Chondrocyte (in vitro differentiated cells): ENCODE measurements around the gene TRPM3. TPM values are rescaled to one million over a fixed set of nuclear protein-coding genes. Genes with fewer than 3 reads are reported as not detected.

Experiments
- DNase-seq: peaks from one replicate; pipeline ENCODE4 v3.0.0; 2021; ENCODE audit warnings: mixed read lengths, low spot score
- H3K27ac Mint-ChIP-seq: one replicate; pipeline ENCODE4 v1.8.0; 2021; ENCODE audit warnings: mild to moderate bottlenecking, moderate library complexity, mixed read lengths; ENCODE audit not compliant: unreplicated experiment
- H3K27me3 Mint-ChIP-seq: 2 replicates; pipeline ENCODE4 v1.8.0; 2021; ENCODE audit warnings: low read depth, mixed read lengths
- H3K36me3 Mint-ChIP-seq: 2 replicates; pipeline ENCODE4 v1.8.0; 2021; ENCODE audit warnings: low read depth, mixed read lengths
- H3K4me1 Mint-ChIP-seq: 2 replicates; pipeline ENCODE4 v1.8.0; 2021; ENCODE audit warnings: low read depth, mild to moderate bottlenecking, mixed read lengths
- H3K4me3 Mint-ChIP-seq: one replicate; pipeline ENCODE4 v1.8.0; 2021; ENCODE audit warnings: mild to moderate bottlenecking, moderate library complexity, mixed read lengths; ENCODE audit not compliant: unreplicated experiment
- H3K9me3 Mint-ChIP-seq: 2 replicates; pipeline ENCODE4 v1.8.0; 2021; ENCODE audit warnings: low read depth, mixed read lengths
- CTCF ChIP-seq: fragments of 200-600 bp; sonication (generic); IDR thresholded peaks from 2 replicates; pipeline ENCODE4 v1.5.0; 2021; ENCODE audit warnings: antibody characterized with exemption, mild to moderate bottlenecking, moderate library complexity
- total RNA-seq: library from RNA; stranded (reverse); gene quantifications from 3 replicates; pipeline ENCODE4 v1.2.1, GENCODE V29; 2021

Gene TRPM3
- total RNA-seq, 1 donor from 2014 or later: not detected

GRCh38 chr9:70556771-70557170, 564.6 kb downstream of the TRPM3 start:
- Mint-ChIP-seq H3K36me3 (no peaks in the 10 kb centered on the region), H3K27ac (no peak overlapping the region), H3K4me1 (peaks cover 21% of the 10 kb centered on the region), H3K4me3 (no peak overlapping the region), H3K9me3 (no peaks in the 10 kb centered on the region), H3K27me3 (no peaks in the 10 kb centered on the region)
- no peak for TF ChIP-seq CTCF
- no peak for DNase-seq

GRCh38 chr9:70554881-70555280, 566.5 kb downstream of the TRPM3 start:
- Mint-ChIP-seq H3K4me3 (no peak overlapping the region), H3K4me1 (peaks cover 21% of the 10 kb centered on the region), H3K27me3 (no peaks in the 10 kb centered on the region), H3K27ac (no peak overlapping the region), H3K9me3 (no peaks in the 10 kb centered on the region), H3K36me3 (no peaks in the 10 kb centered on the region)
- no peak for DNase-seq
- no peak for TF ChIP-seq CTCF

- no peak overlapping the region for H3K4me3 Mint-ChIP-seq
- H3K36me3 Mint-ChIP-seq: no peaks in the 10 kb centered on the region
- no peak for TF ChIP-seq CTCF
- no peaks in the 10 kb centered on the region for H3K27me3 Mint-ChIP-seq
- H3K9me3 Mint-ChIP-seq: no peaks in the 10 kb centered on the region
- DNase-seq: no peak
- peak overlapping the region; percentile 67 for H3K27ac Mint-ChIP-seq
- H3K4me1 Mint-ChIP-seq: peaks cover 21% of the 10 kb centered on the region
Observed at GRCh38 chr9:70553707-70554673, 567.4 kb downstream of the TRPM3 start.

- no peak overlapping the region for H3K4me3 Mint-ChIP-seq
- no peak overlapping the region for H3K27ac Mint-ChIP-seq
- H3K27me3 Mint-ChIP-seq: no peaks in the 10 kb centered on the region
- no peaks in the 10 kb centered on the region for H3K9me3 Mint-ChIP-seq
- no peak for DNase-seq
- no peaks in the 10 kb centered on the region for H3K36me3 Mint-ChIP-seq
- peaks cover 21% of the 10 kb centered on the region for H3K4me1 Mint-ChIP-seq
- TF ChIP-seq CTCF: no peak
Observed at GRCh38 chr9:70552561-70552960, 568.9 kb downstream of the TRPM3 start.

GRCh38 chr9:70551801-70552200, 569.6 kb downstream of the TRPM3 start:
- Mint-ChIP-seq H3K36me3 (no peaks in the 10 kb centered on the region), H3K4me1 (peaks cover 21% of the 10 kb centered on the region), H3K27ac (no peak overlapping the region), H3K4me3 (no peak overlapping the region), H3K9me3 (no peaks in the 10 kb centered on the region), H3K27me3 (no peaks in the 10 kb centered on the region)
- DNase-seq: no peak
- TF ChIP-seq CTCF: no peak
